GM03348 (cell line): ENCODE data around the gene ERI3.

Experiments used
- DNase-seq: peaks from one replicate; pipeline ENCODE4 v3.0.0; 2012; ENCODE audit warnings: low spot score

Gene ERI3

DNA sequence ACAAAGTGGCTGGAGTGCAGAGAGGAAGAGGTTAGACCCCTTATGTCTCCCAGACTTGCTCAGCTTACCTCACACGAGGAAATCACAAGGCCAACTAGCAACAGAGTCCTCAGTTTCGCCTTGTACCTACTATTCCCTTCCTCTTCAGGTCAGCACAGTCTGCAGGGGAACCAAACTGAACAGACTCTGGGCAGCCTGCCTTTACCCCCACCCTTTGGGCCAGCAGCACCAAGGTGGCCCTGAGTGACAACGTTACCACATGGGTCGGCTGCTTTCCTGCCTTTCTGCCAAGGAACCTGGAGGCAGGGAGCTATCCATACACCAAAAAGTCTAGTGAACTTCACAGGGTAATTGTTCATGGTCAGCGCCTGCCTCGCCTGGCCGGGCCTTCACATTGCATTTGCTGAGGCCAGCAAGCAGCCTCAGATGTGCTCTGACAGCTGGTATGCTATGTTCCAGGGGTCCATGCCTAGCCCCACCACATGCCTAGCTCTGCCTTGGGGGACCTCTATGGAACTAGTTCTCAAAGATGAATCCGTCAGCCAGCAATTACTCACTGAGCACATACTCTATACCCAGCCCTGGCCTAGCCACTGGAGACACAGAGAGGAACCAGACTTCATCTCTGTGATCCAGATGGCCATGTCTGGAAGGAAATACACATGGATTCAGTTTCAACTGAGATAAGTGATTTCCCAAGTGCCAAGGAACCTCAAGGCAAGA lies 72.2 kb downstream of the ERI3 start:
- DNase-seq: no peak

DNA sequence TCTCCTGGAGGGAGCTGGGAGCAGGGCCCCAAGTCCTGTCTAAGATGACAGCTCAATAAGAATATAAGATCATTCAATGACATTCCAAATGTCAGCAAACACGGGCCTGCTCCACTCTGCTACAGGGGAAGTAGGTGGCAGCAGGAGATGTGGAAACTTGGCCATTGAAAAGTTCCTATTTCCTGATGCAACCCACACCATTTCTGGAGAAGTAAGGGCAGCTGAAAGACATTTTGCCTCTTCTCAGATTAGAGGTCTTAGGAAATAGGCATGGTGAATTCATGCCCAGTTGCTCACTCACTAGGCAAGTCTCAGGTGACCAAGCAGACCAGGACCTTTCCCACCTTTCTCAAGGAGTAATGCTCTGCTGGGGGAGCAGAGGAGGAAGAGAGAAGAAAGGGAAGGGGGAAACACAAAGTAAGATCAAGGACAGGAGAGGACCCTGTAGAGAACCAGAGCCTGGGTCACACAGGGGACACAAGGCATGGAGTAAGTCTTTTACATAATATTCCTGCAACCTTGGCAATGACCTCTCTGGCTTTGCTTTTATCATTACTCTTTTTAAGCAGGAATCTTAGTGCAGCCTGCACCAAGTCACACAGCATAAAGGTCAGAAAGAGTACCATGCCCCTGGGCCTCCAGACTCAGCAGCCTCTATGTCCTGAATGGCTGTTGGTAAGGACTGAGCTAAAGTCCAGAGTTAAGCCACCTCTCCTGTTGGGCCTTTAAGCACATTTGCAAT lies 72.9 kb downstream of the ERI3 start:
- no peak for DNase-seq

DNA sequence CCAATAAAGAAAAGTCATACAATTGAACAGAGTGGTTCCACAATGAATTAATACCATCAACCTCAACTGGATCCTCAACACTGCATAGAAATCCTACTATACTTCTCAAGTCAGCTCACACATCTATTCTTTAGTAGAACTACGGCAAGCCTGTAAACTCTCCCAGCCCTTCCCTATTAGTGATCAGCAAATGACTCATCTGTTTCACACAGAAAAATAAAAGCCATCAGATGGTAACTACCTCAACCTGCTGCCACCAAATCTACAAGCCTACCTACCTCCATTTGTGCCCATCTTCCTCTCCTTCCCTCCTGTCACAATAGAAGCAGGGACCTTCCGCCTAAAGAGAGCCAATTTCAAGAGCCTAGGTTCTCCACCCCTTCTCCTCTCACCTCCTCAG lies 78.2 kb downstream of the ERI3 start:
- DNase-seq: no peak

DNA sequence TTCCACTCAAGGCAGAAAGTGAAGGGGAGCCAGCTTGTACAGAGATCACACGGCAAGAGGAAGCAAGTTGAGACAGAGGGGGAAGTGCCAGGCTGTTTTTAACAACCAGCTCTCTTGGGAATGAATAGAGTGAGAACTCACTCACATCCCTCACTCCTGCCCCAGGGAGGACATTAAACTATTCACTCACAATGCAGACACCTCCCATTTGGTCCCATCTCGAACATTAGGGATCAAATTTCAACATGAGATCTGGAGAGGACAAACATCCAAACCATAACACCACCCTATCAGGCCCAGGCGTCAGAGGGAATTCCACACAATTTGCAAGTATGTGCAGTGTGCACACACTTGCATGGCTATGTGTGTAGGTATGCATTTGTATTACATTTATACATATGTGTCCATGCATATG lies 79.1 kb downstream of the ERI3 start:
- DNase-seq: peak; percentile 21

DNA sequence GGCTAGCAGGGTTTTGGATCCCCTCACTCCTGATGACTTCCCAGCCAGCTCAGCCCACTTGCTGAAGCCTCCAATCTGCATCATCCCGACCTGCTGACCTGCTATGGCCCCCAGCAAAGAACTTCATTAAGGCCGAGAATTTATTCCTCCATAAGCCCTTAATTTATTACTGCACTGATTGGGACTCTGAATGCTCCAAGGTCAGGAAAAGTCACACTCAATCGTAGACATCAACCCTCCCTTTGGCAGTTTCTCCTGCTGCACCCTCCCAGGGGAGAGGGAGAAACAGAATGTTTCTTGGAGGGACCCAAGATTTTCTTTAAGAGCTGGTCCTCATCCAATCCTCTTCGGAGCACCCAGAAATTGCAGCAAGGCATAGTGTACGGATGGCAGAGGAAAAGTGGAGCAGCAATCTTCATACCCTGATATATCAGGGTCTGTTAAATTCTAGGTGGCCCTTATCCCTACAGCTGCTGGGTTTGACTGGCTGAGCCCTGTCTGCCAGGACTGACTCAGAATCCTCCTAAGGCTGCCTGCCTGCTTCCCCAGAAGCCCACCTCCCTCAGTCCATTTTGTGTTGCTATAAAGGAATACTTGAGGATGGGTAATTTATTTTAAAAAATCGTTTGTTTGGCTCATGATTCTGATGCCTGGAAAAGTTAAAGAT lies 79.6 kb downstream of the ERI3 start:
- no peak for DNase-seq

DNA sequence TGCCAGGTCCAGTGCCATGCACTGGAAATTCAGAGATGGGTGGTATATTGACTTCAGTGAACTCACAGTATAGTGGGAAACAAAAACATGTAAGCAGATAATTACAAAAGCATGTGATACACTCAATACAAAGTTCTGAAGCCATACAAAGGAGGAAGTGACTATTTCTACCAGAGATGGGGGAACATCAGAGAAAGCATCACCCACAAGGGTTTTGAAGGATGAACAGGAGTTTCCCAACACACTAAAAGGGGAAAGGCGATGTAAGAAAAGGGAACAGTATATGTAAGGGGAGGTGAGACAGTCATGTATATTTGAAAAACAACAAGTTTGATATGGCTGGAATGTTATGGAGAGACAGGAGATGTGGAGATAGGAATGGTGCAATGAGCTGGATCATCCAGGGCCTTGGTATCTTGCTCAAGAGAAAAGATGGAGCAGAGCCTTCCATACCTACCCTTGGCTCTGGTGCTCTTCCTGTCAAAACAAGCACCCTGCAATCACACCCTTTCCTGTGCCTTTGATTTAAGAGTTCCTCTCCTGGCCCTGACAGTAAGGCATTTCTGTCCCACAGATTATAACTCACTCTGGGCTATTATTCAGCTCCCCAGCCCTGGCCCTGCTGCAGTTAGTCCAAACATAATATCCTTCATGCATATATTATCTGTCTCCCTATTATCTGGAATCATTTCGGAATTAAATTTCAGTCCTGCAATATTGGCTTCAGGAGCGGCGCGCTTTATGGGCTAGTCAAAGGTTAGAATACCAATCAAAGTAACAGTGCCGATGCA lies 81.3 kb downstream of the ERI3 start:
- no peak for DNase-seq

DNA sequence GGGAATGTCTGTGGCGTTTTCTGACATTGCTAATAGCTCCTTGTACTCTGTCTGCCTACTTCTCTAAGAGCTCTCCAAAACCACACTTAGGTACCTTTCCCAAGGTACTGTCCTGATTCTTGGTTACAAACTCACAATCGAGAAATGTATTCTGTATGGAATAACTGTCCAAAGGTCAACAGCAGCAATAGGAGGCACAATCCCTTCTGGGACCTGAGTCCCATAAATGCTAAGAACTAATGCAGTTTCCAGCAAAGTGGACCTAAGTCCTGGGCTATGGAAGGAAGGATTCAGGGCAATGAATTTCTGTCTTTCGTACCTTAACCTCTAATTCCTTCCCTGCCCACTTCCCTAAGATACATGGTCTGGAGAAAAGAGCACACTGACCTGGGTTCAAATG lies 82.1 kb downstream of the ERI3 start:
- DNase-seq: no peak

DNA sequence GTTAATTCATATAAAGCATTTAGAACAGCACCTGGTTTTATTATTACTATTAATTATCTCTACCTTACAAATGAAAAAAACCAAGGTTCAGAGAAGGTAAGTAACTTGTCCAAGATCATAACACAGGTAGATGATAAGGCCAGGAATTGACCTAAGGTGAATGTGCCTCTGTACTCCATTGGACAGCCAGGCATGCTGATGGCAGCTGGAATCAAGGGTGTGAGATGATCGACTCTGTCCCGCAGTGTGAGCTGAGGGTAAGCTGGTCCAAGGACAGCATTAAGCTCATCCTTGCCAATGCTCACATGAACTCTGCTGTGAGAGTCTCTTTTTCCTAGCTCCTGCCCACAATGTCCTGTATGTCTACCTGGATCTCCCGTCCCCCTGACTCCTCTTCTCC lies 83.4 kb downstream of the ERI3 start:
- no peak for DNase-seq

DNA sequence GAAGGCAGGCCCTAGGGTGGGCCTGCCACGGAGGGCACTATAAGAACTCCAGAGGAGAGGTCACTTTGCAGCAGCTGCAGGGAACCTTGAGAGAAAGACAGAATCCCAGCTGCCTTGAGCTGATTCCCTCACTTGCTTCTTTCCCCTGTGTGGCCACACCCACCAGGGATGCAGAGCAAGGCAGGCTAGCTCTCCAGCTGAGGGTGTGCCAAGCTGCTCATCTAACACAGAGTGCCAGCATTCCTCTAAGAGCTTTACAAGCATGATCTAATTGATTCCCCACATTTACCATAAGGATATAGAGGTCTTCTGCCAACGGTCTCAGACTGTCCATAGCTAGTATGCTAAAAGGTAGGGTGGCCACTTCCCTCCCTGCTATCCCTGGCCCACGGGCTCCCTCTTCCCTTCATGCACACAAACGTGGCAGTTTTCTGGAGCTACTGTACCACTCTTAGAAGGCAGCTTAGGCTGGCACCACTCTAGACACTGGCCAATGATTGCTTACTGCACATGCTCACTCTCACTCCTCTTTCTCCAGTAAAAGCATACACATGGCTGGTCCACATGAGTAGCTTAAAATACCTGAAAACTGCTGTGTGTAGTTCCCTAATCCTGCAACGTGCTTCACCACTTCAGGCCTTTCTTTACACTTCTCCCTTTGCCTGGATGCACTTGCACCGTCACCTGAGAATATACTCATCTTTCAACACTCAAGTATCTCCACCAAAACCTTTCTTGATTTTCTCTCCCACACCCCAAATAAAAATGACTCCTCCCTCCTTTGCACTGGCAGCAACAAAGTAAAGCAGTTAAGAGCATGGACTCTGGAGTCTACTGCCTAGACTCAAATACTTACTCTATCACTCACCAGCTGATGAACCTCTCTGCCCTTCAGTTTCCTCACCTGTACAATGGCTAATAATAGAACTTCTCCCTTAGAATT lies 84.1 kb downstream of the ERI3 start:
- DNase-seq: peak; percentile 48

DNA sequence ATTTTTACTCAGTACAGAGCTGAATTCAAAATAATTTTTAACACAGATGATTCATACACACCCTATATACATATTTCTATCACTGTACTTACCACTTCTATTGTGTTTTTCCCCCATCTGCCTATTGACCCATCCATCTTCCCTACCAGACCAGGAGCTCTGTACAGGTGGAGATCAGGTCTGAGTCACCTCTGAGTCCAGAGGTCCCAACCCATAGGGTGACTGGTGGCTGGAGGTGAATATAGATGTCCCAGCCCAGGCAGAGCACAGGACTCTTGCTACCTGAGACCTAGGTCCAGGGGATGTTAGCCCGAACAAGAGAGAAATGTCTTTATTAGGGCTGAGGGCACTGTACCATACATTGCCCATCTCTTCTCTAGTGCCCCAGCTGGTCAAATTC lies 87.0 kb downstream of the ERI3 start:
- no peak for DNase-seq

DNA sequence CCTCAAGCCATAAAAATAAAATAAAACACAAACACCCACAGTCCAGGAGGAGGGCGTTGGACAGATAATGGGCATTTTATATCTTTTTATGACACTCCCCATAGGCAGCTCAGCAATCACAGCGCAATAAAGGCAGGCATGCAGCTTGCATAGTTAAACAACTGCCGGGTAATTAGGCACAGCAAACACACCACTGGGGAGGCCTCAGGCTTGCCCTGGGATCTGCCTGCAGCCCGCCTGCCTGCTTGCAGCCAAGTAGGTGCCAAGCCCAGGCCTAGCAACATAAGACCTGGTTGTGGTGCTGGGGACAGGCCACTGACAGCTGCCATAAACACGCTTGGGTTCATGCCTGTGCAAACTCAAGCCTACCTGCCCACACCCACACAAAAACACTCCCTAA lies 87.6 kb downstream of the ERI3 start:
- DNase-seq: no peak

DNA sequence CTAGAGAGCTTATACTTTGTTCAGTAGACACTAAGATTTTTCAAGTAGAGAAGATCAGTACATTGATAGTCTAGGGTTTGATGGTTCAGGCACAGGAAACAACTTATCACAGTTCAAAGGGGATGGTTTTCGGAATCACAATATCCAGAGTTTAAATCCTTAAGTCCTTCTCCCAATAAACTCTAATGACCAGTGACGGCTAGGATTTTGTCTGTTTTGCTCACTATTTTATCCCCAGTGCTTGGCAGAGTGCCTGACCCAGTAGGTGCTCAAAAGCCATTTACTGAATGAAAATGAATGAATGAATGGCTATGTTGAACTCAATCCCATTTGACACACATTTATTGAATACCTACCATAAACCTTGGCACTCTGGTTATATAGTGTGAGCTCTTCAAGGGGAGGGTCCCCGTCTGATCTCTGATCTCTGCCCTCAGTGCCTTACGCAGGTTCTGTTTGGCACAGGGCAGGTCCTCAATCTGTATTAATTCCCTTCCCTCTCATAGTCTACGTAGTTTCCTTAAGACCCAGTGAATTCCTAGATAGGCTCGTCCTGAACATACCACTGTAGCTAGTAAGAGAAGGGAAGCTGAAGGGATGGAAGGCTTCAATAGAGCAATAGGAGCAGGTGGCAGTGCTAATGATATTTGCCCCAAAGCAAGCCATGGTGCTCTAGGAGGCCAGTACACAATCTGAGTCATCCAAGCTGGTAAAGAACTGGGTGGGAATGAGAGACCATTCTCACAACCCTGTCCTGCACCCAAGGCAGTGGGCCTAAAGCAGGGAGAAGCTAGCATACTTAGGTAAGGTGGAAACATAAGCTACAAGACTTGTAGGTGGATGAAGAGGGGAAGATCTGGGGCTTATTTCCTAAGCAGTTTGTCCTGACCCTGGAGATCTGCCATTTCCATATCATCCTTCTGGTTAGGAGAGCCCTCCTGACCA lies 88.4 kb downstream of the ERI3 start:
- DNase-seq: no peak

DNA sequence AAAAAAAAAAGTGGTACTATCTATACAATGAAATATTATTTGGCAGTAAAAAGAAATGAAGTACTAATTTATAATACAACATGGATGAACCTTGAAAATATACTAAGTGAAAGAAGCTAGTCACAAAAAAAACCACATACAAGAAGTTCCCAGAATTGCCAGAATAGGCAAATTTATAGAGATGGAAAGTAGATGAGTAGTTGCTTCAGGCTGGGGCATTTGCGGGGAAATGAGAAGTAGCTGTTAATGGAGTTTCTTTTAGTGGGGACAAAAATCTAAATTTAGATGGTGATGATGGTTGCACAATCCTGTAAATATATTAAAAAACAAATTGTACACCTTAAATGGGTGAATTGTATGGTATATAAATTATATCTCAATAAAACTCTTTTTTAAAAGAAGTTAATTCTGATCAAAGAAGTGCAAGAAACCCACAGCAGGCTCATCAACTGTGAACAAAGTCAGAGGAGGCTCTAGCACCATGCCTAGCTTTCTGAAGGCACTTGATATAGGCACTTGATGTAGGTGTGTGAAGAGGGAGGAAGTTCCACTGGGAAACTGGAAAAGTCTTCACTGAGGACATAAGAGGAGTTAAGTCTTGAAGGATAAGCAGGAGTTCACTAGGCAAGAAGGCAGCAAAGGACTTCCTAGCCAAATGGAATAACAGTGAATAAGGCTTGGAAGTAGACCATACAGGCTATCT lies 89.2 kb downstream of the ERI3 start:
- DNase-seq: no peak

DNA sequence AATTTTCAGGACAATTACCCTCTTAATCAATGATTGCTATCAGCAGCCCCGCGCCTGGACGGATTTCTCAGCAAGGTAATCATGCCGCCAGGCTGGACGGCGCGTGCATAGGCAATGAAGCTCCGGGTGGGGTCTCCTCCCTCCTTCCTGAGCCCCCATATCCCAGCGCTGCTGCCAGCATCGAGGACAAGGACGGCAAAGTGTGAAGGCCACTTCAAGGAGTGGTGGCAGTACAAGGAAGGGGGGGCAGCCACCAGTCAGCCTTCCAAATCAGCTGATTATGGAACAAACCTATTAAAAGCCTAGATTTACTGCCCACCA lies 90.6 kb downstream of the ERI3 start:
- DNase-seq: no peak

DNA sequence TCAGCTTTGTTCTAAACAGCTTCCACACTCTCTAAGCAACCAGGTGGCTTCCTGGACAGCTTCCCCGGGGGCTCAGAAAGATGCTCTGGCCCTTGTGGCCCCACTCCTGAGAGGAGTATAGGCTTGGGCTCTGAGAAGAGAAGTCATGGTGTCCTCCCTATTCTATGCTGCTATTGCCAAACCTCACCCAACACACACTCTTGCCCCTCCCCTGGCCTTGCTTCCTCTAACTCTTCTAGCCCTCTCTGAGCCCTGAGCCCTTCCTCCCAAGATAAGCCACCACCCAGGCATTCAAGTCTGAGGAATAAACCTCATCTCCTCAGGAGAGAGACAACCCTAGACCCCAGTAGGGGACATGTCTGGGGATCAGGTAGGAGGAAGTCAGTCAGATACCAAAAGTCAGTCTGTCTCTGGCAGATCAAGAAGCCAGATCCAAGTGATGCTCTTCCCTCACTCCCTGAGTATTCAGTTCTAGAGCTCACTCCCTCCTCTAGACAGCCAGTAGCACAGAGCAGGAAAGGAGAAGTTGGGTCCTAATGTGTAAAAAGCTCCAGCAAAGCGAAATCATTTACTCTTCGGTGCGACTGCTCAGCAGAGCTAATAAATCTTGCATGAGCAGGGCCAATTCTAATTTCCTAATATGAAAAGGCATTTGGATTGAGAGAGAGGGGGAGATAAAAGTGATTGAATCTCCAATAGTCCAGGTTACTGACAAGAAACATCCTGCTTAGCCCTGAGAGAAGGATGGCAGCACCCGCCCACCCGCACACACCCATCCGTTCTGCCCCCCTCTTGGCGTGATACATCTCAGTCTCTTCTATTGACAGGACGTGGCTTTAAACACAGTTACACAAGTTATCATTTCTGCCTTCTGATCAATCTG lies 91.2 kb downstream of the ERI3 start:
- no peak for DNase-seq

DNA sequence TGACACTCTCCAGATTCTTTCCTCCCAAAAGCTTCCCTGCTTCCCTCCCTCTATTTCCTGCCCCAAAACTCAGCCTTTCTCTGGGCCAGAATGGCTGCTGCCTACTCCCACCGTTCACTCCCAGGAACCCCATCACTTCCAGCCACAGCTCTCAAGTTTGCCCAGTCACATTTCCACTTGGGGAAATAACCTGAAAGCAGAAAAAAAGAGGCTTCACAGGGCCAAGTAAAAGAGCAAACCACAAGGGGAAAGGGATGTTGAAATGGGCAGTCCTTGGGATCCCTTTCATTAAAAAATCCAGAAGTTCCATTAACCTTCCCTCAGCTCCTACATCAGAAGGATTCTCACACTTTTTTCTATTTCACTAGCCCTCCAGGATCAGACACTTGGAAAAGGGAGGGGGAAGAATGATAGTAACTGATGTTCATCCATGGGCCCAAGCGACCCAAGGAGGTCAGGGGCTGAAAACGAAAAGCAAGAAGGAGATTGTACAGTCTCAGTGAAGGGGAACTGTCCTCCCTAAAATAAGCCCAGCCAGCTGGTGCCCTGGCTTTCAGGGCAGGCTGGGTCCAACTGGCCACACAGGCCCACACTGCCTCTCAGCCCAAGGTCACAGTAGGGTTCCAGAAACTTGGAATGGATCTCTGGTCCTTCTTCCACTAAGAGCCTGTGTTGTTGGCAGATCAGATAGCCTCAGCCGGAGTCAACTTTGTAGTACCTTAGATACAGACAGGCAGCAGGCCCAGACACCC lies 92.1 kb downstream of the ERI3 start:
- no peak for DNase-seq

DNA sequence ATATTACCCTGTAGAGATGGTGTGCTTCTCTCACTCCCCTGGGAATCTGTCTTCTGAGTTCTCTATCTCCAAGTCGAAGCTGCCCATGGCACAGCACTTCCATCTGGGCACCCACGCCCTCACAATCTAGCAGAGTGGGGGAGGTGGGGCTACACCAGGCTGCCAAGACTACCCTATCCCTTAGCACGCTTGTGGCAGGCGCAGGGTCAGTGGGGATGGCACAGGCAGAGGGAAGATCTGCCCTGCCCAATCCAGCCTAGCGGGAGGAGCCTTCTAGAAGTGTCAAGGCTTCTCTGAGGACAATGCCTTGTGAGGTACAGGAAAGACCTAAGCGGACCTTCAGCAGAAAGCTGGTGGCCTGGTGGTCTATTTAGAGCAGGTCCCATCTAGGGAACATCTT lies 92.6 kb downstream of the ERI3 start:
- no peak for DNase-seq

DNA sequence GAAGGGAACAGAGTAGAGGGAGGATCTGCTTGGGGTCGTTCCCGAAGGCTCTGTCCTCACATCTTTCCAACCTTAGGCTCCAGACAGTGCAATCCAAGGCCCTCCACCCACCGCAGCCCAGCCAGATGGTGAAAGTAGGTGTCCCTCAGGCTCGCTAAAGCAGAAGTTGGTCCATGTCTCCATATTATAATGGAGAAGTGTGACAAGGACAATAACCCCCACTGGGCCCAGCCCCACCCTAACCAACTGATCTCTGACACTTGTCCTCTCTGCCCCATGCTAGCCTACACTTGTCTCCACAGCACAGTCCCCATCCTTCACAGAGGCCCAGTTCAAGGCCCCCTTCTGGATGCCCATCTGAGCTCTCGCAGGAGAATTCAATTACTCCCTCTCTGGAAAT lies 93.1 kb downstream of the ERI3 start:
- no peak for DNase-seq
